Measurements from ENCODE around the gene USP10.
"Not testable (repeated sequence)": the region's sequence is repeated elsewhere in the genome, so short reads cannot be mapped to it uniquely, and the experiment has no call there.

USP10 gene

DNA sequence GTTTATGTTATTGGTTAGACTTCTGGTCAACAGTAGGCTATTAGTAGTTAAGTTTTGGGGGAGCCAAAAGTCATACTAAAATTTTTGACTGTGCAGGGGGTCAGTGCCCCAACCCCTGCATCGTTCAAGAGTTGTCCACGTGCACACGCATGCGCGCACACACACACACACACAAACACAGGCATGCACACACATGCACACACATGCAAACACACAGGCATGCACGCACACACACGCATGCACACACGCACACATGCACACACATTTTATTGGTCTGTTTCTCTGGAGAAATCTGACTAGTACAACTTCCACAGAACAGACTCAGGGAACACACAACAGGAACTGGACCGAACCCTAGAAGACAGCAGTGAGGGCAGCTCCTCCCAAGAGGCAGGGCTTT, 24.4 kb upstream of the USP10 start:
- no peak for DNase-seq

DNA sequence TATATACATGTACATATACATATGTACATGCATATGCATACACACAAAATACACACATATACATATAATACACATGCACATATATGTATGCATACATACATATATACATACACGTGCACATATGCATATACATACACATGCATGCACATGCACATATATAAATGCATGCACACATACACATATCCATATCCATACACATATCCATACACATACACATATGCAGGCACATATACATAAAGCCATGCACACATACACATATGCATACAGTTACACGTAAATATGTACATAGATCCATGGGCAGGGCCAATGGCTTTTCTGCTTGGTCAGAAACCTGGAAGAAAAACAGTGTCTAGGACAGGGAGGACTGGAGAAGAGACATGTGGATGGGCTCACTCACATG, 23.9 kb upstream of the USP10 start:
- no peak for DNase-seq

DNA sequence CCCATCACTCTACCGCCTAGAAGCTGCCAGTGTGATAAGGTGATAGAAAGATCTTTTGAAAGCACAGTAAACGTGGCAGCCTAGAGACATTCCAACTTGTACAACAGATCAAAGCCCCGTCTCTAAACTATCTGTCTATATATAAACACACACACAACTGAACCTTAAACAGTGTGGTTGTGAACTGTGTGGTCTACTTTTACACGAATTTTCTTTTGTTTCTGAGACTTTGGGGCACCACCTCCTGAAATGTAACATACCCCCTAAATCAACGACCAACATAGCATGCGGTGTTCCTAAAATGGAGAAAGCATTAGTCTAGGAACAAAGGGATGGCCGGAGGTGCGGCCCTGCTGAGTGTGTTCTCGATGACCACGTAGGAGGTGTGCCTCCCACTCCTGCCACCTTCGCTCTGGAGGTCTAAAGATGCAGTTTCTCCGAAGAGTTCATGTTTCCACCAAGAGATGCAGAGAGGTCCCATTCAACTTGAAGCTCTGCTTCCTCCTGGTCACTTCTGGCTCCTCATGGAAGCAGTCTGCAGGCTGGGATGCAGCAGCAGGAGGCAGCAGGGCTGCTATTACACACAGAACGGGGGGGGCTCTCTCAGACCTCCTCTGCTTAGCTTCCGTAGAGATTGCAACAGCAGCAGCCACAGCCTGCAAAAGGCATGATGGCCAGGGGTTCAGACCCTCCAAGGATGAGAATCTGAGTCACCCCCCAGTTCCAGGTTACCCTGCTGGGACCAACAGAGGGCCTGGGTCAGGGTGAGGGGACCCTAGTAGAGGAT, 22.6 kb upstream of the USP10 start:
- no peak for DNase-seq

DNA sequence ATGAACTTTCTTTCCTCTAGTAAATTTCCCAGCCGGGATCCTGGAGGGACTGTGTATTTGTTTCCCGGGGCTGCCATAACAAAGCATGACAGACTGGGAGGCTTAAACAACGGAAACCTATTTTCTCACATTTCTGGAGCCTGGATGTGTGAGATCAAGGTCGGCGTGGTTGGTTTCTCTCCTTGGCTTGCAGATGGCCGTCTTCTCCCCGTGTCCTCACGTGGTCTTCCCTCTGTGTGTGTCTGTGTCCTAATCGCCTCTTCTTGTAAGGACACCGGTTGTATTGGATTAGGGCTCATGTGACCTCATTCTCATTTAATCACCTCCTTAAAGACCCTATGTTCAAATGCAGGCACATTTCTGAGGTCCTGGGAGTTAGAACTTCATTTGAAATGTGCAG, 22.0 kb upstream of the USP10 start:
- no peak for DNase-seq

DNA sequence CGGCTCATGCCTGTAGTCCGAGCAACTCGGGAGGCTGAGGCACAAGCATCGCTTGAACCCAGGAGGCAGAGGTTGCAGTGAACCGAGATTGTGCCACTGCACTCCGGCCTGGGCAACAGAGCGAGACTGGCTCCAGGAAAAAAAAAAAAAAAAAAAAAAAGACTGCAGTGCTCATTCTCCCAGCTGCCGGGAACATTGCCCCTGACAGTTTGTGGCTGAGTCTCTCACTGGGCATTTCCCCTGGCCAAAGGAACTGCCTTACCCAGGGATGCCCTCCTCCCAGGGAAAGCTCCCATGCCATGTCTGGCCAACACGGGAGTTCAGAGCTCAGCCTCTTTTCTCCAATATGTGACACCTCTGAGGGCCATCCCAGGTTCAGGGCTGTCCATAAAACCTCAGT, 21.3 kb upstream of the USP10 start:
- no peak for DNase-seq

DNA sequence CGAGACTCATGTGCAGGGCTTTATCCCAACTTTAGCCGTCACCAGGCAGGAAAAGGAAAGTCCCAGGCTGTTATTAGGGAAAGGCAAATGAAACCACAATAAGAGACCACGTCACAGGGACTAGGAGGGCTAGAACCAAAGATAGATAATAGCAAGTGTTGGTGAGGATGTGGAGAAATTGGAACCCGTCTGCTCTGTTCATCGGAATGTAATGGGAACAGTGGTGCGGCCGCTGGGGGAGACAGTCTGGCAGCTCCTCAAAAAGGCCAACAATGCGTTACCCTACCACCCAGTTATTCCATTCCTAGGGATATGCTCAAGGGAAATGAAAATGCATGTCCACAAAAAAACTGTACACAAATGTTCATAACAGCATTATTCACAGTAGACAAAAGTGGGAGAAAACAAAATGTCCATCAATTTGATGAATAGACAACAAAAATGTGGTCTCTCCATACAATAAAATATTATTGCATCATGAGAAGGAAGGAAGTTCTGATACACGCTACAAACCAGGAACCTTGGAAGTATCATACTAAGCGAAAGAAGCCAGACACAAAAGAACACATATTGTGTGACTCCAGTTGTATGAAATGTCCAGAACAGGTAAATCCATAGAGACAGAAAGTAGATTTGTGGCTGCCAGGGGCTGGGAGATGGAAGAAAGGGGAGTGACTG, 19.5 kb upstream of the USP10 start:
- DNase-seq: no peak

DNA sequence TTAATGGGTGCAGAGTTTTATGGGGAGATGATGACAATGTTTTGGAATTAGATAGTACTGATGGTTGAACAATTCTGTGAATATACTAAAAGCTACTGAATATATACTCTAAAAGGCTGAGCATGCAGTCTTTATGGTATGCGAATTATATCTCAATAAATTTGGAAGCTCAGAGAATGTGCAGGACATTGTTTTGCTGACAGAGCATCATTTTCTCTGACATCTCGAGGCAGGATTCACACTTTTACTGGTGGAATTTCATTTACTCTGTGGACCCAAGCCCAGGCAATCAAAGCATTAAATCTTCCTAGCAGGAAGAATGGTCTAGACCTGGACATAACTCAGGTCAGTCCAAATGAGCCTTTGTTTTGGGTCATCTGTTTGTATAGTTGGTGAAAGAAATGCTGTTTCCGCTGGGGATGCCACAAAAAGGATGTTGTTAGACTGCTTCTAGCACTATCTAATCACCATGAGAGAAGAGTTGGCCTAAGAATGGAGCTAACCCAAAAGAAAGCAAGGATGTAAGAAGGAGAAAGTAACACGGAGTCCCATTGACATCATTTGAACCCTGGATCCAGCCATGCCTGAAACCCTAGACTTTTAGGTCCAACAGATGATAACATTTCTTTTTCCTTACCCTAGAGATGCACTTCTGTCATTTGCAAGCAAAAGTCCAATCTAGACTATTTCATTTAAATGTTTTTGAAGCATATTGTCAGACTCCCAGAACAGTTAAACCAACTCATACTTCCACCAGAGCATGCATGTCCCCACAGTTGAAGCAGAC, 18.8 kb upstream of the USP10 start:
- DNase-seq: no peak

DNA sequence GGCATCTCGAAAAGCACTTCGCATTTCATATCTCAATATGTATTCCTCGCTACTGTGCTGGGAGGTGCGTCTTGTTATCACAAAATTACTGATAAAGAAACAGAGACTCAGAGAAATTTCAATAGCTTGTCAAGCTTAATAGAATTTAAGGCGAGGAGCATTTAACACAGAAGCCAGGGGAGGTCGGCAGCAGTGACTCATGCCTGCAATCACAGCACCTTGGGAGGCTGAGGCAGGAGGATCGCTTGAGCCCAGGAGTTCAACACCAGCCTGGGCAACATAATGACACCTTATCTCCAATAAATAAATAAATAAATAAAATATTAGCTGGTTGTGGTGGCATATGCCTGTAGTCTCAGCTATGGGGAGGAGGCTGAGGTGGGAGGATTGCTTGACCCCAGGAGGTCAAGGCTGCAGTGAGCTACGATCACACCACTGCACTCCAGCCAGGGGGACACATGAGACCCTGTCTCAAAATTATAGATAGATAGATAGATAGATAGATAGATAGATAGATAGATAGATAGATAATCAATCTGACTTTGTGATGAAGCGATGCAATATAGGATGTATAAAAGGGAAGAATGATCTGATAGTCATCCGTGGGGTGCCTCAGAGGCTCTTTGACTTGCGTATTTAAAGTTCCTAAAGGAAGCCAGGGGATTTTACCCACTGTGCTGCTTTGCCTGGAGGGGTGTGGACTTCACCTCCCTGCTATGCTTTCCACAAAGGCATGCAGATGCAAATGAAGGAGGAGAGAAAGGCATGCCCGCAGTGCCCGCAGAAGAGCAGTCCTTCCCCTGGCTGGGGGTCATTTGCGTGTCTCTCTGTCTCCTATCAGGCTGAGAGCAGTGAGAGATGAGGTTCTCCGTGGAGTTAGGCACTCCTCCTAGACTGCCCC, 15.9 kb upstream of the USP10 start:
- DNase-seq: no peak

DNA sequence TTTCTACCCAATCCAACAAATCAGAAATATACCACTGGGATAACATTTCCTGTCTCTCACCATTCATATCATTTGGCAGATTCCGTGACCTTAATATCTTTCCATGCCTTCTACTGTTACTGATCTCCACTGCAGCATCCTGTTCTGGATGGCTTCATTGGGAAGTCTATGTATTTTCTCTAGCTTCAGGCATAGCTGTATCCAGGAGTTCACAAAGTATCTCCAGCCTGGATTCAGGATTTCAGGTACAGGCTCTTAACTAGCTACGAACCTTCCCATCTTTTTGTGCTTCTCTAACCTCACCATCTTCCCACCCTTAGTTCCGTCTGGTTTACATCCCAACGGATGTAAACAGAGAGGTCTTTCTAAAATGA, 15.2 kb upstream of the USP10 start:
- DNase-seq: no peak

DNA sequence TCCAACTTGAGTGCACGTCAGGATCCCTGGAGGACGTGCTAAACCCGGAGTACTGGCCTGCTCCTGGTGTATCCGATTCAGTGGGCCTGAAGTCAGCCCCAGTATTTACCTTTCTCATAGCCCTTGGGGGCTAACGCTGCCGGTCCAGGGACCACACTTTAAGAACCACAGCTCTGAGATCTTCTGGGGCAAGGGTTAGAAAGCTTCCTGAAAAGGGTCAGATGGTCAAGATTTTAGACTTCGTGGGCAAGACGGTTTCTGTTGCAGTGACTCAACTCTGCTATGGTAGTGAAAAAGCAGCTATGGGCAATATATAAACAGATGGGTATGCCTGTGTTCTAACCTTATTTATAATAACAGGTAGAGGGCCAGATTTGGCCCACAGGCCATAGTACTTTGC, 14.6 kb upstream of the USP10 start:
- no peak for DNase-seq

DNA sequence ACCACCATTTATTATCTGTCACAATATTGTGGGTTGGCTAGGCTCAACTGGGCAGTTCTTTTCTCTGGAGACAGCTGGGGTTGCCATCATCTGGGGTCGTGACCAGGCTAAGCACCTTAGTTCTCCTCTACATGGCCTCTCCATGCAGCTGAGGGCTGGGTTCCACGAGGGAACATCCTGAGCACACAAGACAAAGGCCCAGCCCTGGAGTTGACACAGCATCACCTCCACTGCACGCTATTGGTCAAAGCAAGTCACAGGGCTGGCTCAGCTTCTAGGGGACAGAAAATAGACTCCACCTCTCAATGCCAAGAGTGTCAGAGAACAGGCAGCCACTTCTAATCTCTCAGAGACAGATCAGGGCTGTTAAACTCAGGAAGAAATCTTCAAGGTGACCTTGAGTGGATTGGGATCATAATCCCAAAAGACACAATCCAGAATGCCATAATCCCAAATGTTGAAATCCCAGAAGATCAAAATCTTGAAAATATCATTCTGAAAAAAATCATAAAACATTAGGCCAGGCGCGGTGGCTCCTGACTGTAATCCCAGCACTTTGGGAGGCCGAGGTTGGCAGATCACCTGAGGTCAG, 13.0 kb upstream of the USP10 start:
- no peak for DNase-seq

DNA sequence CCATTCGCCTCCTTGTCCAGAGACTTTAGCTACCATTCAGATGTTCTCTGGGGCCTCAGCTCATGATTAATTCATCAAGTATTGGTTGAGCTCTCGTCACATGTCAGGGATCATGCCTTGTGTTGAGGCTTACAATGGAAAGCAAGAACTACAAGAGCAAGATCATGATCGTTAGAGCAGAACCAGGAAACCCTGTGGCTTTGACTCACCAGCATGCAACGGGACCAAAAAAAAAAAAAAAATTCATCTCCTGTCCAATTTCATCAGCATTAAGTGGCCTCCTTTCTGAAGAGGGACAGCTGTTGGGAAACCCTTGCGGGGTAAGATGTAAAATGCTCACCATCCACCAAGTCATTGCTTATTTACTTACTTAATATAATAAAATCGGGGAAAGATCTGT, 12.1 kb upstream of the USP10 start:
- DNase-seq: no peak

DNA sequence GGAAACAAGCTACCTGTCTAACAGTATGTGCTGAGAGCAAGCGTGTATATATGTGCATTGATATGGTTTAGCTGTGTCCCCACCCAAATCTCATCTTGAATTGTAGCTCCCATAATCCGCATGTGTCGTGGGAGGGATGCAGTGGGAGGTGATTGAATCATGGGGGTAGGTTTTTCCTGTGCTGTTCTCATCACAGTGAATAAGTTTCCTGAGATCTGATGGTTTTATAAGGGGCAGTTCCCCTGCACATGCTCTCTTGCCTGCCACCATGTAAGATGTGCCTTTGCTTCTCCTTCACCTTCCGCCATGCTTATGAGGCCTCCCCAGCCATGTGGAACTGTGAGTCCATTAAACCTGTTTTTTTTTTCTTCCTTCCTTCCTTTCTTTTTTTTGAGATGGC, 11.6 kb upstream of the USP10 start:
- not testable (repeated sequence) for DNase-seq

DNA sequence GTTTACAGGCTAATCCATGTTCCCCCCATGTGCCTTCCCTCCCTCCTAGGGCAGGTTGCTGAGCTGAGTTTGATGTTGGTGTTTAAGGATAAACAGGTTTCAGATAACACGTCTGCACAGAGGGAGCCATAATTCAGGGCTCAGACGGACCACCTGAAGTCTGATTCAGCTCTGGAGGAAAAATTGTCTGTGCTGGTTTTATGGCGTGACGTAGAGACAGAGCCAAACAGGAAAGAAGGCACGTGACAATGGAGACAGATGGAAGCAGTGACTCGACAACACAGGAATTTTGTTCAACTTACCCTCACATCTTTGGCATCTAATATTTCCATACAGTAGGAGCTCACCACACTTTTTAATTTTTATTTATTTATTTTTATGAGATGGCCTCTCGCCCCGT, 10.7 kb upstream of the USP10 start:
- DNase-seq: no peak

DNA sequence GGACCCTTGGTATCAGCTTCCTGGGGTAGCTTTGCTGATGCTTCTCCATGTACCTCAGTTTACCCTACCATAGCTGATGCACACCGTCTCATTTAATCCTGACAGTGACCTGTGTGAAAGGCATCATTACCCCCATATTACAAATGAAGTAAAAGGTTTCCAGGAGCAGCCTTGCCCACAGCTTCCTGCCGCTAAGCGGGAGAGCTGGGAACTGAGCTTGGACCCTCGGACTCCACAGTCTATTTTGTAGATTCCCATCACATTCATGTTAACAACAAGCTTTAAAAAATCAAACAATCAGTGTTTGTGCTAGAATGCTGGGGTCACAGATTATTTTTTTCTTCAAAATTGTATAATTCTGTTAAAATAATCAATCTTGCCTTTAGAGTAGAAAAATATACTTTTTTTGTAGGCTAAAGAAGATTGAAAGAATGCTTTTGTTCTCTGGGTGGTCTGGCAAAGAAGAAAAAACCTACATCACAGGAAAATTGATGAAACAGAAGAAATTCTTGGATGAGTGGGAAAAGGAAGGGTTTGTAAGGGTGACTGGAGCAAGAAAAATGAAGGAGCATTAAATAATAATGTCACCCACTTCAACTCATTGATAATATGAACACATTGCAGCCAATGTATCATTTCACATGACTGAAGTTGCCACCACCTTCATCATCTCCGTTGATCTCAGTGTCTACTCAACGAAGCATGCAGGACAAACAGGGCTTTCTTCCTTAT, 9.5 kb upstream of the USP10 start:
- no peak for DNase-seq

DNA sequence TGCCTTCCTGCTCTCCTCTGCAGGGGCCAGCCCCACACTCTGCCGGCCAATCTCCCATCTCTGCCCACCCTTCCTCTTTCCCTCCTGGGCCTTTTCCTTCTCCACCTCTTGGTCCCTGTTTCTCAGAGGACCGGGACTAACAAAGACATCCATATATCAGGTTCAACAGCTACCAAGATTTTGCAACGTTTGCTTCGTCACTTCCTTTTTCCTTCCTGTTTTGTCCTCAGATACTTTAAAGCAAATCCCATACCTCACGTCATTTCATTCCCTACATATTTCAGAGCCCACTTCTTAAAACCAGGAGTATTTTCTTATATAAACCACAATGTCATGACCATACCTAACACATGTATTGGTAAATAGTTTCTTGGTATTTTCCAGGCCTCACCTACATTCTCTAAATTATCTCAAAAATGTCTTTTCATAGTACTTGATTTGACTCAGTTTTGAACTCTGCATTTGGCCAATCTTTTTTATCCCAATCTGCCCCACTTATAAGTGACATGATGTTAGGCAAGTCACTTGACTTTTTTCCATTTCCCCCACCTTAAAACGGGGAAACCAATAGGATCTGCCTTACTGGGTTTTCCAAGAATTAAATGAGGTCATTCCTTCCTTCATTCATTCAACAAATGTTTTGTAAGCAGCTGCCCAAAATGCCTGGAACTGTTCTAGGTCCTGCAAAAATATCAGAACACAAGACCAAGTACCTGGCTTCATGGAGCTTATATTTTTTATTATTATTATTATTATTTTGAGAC, 7.2 kb upstream of the USP10 start:
- no peak for DNase-seq

DNA sequence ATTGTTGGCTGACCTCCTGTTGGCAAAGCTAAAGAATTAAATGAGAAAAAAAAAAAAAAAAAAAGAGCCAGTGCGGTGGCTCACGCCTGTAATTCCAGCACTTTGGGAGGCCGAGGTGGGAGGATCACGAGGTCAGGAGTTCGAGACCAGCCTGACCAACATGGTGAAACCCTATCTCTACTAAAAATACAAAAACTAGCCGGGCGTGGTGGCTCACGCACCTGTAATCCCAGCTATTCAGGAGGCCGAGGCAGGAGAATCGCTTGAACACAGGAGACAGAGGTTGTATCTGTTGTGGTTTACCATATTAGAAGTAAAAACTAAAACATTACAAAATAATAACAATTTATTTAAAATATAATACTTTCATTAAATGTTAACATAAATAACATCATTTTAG, 5.9 kb upstream of the USP10 start:
- not testable (repeated sequence) for DNase-seq

DNA sequence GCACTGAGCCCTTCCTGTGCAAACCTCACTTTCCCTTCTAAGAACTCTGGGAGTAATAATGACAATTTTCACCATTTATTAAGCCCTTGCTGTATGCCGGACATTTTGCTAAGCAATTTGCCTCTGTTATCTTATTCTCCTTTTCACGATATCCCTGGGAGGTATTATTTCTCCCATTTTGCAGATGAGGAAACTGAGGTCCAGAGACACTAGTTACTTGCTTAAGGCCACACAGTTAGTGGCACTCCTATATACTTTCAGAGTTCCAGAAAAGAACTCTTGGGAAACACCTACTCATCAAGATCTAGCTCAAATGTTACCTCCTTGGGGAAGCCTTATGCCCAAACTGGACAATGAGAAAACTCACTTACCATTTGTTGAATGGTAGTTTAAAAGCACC, 4.8 kb upstream of the USP10 start:
- DNase-seq: no peak

DNA sequence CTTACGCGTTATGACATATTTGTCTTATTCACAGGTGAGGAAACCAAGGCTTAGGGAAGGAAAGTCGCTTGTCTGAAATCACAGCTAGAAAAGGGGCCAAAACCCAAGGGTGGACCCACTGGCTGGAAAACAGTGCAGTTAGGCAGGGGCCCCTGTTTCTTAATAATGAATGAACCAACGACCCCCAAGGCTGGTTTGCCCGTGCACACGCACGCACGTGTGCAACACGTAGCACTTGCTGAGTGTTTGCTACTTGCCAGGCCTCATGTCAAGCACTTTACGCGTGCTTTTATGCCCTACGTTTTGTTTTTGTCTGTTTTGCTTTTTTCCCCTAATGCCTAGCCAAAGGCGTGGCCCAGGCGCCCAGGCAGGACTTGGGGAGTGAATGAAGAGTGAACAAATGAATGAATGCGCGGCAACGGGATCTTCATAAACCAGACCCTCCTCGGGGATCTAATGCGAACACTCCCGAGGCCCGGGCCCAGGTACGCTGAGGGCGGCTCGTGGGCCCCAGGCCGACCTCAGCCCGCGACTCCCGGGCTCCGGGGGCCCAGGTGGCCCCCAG, 571 bp upstream of the USP10 start:
- no peak for DNase-seq

DNA sequence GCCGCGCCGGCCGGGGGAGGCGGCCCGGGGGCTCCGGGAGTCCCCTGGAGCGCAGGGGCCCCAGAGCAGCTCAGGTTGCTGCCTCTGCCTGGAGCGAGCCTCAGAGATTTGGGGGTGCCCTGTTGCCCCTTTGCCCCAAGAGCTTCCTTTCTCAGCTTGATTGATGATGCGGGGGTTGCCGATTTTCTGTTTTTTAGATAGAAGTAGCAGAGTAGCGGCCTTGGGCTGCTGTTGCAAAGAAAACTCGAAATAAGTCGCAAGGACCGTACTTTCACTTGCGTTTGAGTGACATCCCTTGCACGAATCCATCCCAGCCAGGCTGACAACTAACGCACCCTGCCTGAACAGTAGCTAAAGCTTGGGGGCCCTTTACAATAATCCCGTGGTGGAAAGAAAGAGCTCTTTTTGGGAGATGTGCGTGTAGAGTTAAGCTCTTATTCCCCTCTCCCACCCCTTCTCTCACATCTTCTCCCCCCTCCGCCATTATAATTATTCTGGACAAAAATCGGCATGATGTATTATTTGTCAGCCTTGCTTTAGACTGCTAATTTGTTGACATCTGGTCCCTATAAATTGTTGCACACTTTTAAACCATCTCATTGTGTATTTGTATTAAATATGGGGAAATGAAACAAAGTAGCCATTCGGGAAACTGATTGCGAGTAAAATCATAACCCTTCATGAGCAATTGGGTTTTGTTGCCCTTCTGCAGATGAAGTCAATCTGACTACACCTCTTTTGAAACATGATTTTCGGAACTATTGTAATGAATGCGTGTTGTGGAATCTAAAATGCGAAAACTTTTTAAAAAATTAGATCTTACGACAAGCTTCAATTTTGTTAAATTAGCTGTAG, 873 bp downstream of the USP10 start:
- DNase-seq: no peak
